Vagina (tissue), 2 donors: Measurements from ENCODE around the gene BTF3L4.

Experiments used
- POLR2A ChIP-seq, 2 donors: fragments of 450-650 bp; IDR thresholded peaks; one replicate each; pipeline ENCODE4 v1.6.1; 2017; ENCODE audit warnings: antibody characterized with exemption in 2 of 2, mild to moderate bottlenecking in 2 of 2, moderate library complexity in 2 of 2
- POLR2AphosphoS5 ChIP-seq, 2 donors: sonication (generic); formaldehyde crosslinking; IDR thresholded peaks; one replicate each; pipeline ENCODE4 v1.9.0; 2017; ENCODE audit warnings: antibody characterized with exemption in 2 of 2, mild to moderate bottlenecking in 2 of 2, low read depth in 1 of 2; ENCODE audit not compliant: insufficient read depth in 1 of 2
- TF ChIP-seq, protein P1 (sequence below), 3 experiments: fragments of 450-650 bp in 2 of 3; fragments of 200-600 bp in 1 of 3; sonication (generic) in 1 of 3; IDR thresholded peaks; one replicate each; pipeline ENCODE4 v1.5.1; 2017 to 2019; ENCODE audit warnings: antibody characterized with exemption in 3 of 3, mild to moderate bottlenecking in 2 of 3, moderate library complexity in 2 of 3

DNA sequence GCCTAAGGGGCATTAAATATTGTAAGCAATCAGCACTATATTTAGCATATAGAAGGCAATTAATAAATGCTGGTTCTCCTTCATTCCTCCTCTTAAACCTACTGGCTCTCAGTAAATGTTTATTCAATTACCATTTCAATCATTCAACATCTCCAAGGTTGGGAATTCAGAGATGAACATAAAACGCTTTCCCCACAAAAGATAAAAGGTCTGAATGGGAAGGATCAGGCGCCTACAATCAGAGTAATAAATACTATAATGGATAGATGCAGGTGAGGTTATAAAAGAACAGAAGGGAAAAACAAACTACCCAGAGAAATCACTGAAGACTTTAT lies 22.1 kb upstream of the BTF3L4 start:
- TF ChIP-seq, protein P1, sequence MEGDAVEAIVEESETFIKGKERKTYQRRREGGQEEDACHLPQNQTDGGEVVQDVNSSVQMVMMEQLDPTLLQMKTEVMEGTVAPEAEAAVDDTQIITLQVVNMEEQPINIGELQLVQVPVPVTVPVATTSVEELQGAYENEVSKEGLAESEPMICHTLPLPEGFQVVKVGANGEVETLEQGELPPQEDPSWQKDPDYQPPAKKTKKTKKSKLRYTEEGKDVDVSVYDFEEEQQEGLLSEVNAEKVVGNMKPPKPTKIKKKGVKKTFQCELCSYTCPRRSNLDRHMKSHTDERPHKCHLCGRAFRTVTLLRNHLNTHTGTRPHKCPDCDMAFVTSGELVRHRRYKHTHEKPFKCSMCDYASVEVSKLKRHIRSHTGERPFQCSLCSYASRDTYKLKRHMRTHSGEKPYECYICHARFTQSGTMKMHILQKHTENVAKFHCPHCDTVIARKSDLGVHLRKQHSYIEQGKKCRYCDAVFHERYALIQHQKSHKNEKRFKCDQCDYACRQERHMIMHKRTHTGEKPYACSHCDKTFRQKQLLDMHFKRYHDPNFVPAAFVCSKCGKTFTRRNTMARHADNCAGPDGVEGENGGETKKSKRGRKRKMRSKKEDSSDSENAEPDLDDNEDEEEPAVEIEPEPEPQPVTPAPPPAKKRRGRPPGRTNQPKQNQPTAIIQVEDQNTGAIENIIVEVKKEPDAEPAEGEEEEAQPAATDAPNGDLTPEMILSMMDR (IDR thresholded peaks at IDR 0.05): no peak
- TF ChIP-seq POLR2AphosphoS5 (IDR thresholded peaks at IDR 0.05; ENCODE audit: insufficient read depth in 1 of 2, low read depth in 1 of 2): no peak
- no peak for TF ChIP-seq POLR2A (IDR thresholded peaks at IDR 0.05)
